Activated CD8-positive, alpha-beta memory T cell treated with anti-CD3 and anti-CD28 coated beads for 24 hours (primary cell): ENCODE data around the gene GRB2.
A peak's percentile ranks its signal among the peaks of the same experiment; 100 is the strongest.

Source experiments
- DNase-seq: peaks from one replicate; pipeline ENCODE4 v3.0.0-alpha.2; 2020

Gene GRB2

GRCh38 chr17:75271955-75272847, 133.3 kb downstream of the GRB2 start:
- DNase-seq, result peak; percentile 62

DNA sequence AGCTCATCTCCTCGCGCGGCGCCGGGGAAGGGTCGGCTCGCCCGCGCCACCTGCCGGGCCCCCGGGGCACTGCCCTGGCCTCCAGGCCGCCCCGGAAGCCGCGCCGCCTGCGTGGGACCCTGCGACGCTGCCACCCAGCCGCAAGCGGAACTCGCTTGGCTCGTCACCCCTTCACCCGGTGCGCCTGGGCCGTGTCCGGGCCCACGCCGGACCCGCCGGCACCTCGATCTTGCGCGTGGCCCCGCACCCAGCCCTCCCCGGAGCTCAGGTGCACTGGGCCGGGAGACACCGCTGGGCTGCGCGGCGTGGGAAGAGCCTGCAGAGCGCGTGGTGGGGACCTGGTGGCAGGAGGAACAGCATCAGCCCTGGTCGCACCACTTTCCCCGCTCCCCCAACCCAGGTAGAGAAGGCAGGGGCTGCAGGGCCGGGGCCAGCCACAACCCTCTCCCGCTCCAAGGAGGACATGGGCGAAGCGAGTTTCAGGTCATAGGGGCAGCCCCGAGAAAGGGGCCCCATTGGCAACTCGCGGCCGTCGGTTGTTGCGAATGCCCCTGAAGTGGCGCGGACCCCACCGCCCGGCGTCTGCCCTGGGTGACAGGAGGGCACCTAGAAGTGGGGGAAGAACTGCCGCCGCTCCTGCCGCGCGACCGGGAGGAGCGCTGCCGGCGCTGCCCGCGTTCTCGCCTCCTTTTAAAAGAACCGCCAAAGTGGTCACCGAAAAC, 134.1 kb downstream of the GRB2 start:
- DNase-seq, result peak; percentile 95

DNA sequence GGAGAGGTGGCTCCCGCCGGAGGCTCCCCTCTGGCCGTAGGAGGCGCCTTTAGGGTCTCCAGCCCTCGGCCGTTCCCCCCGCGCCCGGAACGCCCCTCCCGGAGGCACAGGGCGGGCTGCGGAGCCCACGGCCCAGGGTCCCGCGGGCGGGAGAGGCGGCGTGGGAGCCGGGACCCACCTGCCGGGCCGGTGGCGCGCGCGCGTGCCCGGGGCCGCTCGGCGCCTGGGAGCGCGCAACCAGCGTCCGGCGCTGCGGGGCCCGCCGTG, 134.6 kb downstream of the GRB2 start, which contains the start of gene MIF4GD:
Gene MIF4GD (minus strand): TSS at position 266 of the 267 bp plus-strand sequence. CDS start 1,036 bp downstream, outside the sequence.
- no peak for DNase-seq

GRCh38 chr17:75270218-75270965, 135.1 kb downstream of the GRB2 start:
- peak; percentile 89 for DNase-seq

GRCh38 chr17:75269844-75270217, 135.6 kb downstream of the GRB2 start:
- no peak for DNase-seq
